ENCODE results near the gene HTR5A. TPM values are rescaled to one million over a fixed set of nuclear protein-coding genes. Genes with fewer than 3 reads are reported as not detected.

HTR5A gene
- total RNA-seq, 1 experiment from 2014 or later = not detected

GRCh38 chr7:155130493-155130892 lies 60.4 kb downstream of the HTR5A start:
- DNase-seq (ENCODE audit: low spot score) = no peak

GRCh38 chr7:155131090-155131489 lies 61.0 kb downstream of the HTR5A start:
- no peak for DNase-seq (ENCODE audit: low spot score)
- in situ Hi-C loops (cut with HindIII; ENCODE audit: low sequenced_read_pairs) = no loop called here

More at GRCh38 chr7:155130493-155130892, 60.4 kb downstream of the HTR5A start:
- in situ Hi-C loops (cut with HindIII; ENCODE audit: low sequenced_read_pairs) = no loop called here

- in situ Hi-C loops (cut with HindIII; ENCODE audit: low sequenced_read_pairs) = no loop called here
- DNase-seq (ENCODE audit: low spot score) = no peak
Measured at GRCh38 chr7:155132431-155132830, 62.3 kb downstream of the HTR5A start.

GRCh38 chr7:155136619-155137243 lies 66.6 kb downstream of the HTR5A start:
- in situ Hi-C loops (cut with HindIII; ENCODE audit: low sequenced_read_pairs) = no loop called here
- DNase-seq (ENCODE audit: low spot score) = peak; percentile 8

Other genes with a start within 250 kb of the HTR5A start
- 20.2 and 33.8 TPM in 2 replicates for gene PAXIP1, start 67.2 kb upstream of the HTR5A start, total RNA-seq (2014; rRNA removed; shearing (Covaris generic))
- 42.4 and 69.1 TPM in 2 replicates for gene INSIG1, start 227.6 kb downstream of the HTR5A start, total RNA-seq (2014; rRNA removed; shearing (Covaris generic))

Measured in G401 (cell line).